ENCODE data around the gene FNBP1. TPM values are rescaled to one million over a fixed set of nuclear protein-coding genes. Genes with fewer than 3 reads are reported as not detected.

The FNBP1 gene
- total and polyA plus RNA-seq, 2 donors (not counting 1 experiment from before 2014, with no cell fraction given) = 42.9 to 318 TPM

DNA sequence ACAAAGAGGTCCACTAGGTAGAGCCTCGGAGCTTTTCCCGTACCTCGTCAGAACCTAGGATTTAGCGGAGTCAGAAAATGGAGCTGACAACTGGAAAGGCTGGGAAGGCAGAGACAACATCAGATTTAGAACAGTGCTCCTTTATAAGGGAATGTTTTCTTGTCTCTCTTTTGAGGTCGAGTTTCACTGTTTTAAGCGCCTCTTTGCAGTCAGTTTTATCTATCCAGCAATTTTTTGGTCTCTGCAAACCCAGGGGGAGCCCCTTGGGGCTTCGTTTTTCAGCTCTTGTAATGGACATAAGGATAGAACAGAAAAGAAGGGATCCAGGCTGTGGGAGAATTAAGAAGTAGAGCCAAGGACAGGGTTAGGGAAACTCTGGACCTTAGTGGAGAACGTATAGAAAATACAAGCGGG lies 80.5 kb downstream of the FNBP1 start:
- no peak for DNase-seq
- H3K27me3 Mint-ChIP-seq = no peaks in the 10 kb centered on the region

DNA sequence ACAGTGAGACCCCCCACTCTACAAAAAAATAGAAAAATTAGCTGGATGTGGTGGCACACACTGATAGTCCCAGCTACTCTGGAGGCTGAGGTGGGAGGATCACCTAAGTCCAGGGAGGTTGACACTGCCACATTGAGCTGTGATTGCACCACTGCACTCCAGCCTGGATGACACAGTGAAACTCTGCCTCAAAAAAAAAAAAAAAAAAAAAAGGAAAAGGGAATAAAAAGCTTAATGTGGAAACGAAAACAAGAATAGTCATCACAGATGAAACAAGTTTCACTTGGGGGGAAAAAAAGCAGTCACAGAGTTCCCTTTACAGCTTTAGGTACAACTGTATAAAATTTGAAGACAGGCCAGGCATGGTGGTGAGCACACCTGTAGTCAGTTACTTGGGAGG lies 84.2 kb downstream of the FNBP1 start:
- Histone ChIP-seq H3K79me2 (ENCODE audit: control insufficient read depth, insufficient read depth, low read length) (peaks cover 84% of the 10 kb centered on the region), H3K9ac (ENCODE audit: low read length) (no peak overlapping the region), H3K27me3 (replicated peaks in 1 of 4; ENCODE audit: control extremely low read depth in 1 of 4, control insufficient read depth in 3 of 4, insufficient read depth in 4 of 4, low read length in 3 of 4) (no peaks in the 10 kb centered on the region), H2AFZ (ENCODE audit: insufficient read depth, low read depth, low read length, poor library complexity, severe bottlenecking) (no peak overlapping the region), H3K4me1 (ENCODE audit: control insufficient read depth in 2 of 2, insufficient read depth in 2 of 2, low read length in 2 of 2) (peaks cover 27 to 35% of the 10 kb centered on the region in 2 donors), H3K4me3 (ENCODE audit: control extremely low read depth in 1 of 5, extremely low read depth in 1 of 5, insufficient read depth in 1 of 5, low read depth in 2 of 5, low read length in 4 of 5) (no peak overlapping the region), H3K27ac (ENCODE audit: low read length in 2 of 2) (peak overlapping the region in 1 of 2 donors; percentile 56), H3K36me3 (replicated peaks in 1 of 2; ENCODE audit: control extremely low read depth in 1 of 2, control insufficient read depth in 1 of 2, extremely low read depth in 1 of 2, insufficient read depth in 2 of 2, low read length in 1 of 2) (peaks cover 5 to 43% of the 10 kb centered on the region in 2 experiments), H3K9me3 (ENCODE audit: control extremely low read depth in 1 of 3, control insufficient read depth in 2 of 3, insufficient read depth in 1 of 3, low read length in 2 of 3) (no peaks in the 10 kb centered on the region), H4K20me1 (ENCODE audit: control insufficient read depth, insufficient read depth, low read length, poor library complexity, severe bottlenecking) (peaks cover 6% of the 10 kb centered on the region), H3K4me2 (replicated peaks; ENCODE audit: low read depth, low read length, poor library complexity, severe bottlenecking) (no peak overlapping the region)
- H3K27ac Mint-ChIP-seq = peak overlapping the region; percentile 20
- POLR2A ChIA-PET = no interaction called here
- H3K4me3 Mint-ChIP-seq = no peak overlapping the region
- intact Hi-C loops (cut with micrococcal nuclease) = no loop called here
- no peaks in the 10 kb centered on the region for H3K9me3 Mint-ChIP-seq (ENCODE audit: insufficient read depth)
- no CpG with 5 or more reads among the region's 1 CpG for WGBS (ENCODE audit: insufficient coverage)
- CTCF ChIA-PET = interaction anchor here (0.7 to 1.4 kb wide), 3 partner anchors 13 to 73 kb away, joined by 3 to 5 read pairs (median 4); no protein-coding TSS in a partner anchor
- ATAC-seq (ENCODE audit: low read depth) = no peak
- no peaks in the 10 kb centered on the region for H3K27me3 Mint-ChIP-seq
- DNase-seq = no peak
- TF ChIP-seq, protein P1, sequence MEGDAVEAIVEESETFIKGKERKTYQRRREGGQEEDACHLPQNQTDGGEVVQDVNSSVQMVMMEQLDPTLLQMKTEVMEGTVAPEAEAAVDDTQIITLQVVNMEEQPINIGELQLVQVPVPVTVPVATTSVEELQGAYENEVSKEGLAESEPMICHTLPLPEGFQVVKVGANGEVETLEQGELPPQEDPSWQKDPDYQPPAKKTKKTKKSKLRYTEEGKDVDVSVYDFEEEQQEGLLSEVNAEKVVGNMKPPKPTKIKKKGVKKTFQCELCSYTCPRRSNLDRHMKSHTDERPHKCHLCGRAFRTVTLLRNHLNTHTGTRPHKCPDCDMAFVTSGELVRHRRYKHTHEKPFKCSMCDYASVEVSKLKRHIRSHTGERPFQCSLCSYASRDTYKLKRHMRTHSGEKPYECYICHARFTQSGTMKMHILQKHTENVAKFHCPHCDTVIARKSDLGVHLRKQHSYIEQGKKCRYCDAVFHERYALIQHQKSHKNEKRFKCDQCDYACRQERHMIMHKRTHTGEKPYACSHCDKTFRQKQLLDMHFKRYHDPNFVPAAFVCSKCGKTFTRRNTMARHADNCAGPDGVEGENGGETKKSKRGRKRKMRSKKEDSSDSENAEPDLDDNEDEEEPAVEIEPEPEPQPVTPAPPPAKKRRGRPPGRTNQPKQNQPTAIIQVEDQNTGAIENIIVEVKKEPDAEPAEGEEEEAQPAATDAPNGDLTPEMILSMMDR (IDR thresholded peaks at IDR 0.05) = no peak
- no peak for TF ChIP-seq EZH2 (IDR thresholded peaks at IDR 0.05; ENCODE audit: borderline replicate concordance, insufficient read depth, low read depth, low read length, poor library complexity, severe bottlenecking)
- peaks cover 54% of the 10 kb centered on the region for H3K4me1 Mint-ChIP-seq

More for the DNA sequence above, 80.5 kb downstream of the FNBP1 start:
- Histone ChIP-seq H3K36me3 (replicated peaks in 1 of 2; ENCODE audit: control extremely low read depth in 1 of 2, control insufficient read depth in 1 of 2, extremely low read depth in 1 of 2, insufficient read depth in 2 of 2, low read length in 1 of 2) (peaks cover 4 to 43% of the 10 kb centered on the region in 2 experiments), H3K9ac (ENCODE audit: low read length) (peak overlapping the region; percentile 71), H4K20me1 (ENCODE audit: control insufficient read depth, insufficient read depth, low read length, poor library complexity, severe bottlenecking) (no peaks in the 10 kb centered on the region), H3K4me3 (ENCODE audit: control extremely low read depth in 1 of 5, extremely low read depth in 1 of 5, insufficient read depth in 1 of 5, low read depth in 2 of 5, low read length in 4 of 5) (peak overlapping the region; percentile 43 to 81 (median 58)), H3K79me2 (ENCODE audit: control insufficient read depth, insufficient read depth, low read length) (peaks cover 91% of the 10 kb centered on the region), H3K9me3 (ENCODE audit: control extremely low read depth in 1 of 3, control insufficient read depth in 2 of 3, insufficient read depth in 1 of 3, low read length in 2 of 3) (no peaks in the 10 kb centered on the region), H3K27me3 (replicated peaks in 1 of 4; ENCODE audit: control extremely low read depth in 1 of 4, control insufficient read depth in 3 of 4, insufficient read depth in 4 of 4, low read length in 3 of 4) (no peaks in the 10 kb centered on the region), H3K27ac (ENCODE audit: low read length in 2 of 2) (peak overlapping the region; percentile 93 to 96), H3K4me1 (ENCODE audit: control insufficient read depth in 2 of 2, insufficient read depth in 2 of 2, low read length in 2 of 2) (peaks cover 30 to 35% of the 10 kb centered on the region in 2 donors), H2AFZ (ENCODE audit: insufficient read depth, low read depth, low read length, poor library complexity, severe bottlenecking) (peak overlapping the region; percentile 27), H3K4me2 (replicated peaks; ENCODE audit: low read depth, low read length, poor library complexity, severe bottlenecking) (peak overlapping the region; percentile 78)
- intact Hi-C loops (cut with micrococcal nuclease) = loop anchor here (2.0 kb wide), 2 partner anchors 26 to 78 kb away; no protein-coding TSS in a partner anchor
- POLR2A ChIA-PET = interaction anchor here (0.6 to 2.3 kb wide), 8 partner anchors 13 to 896 kb away, joined by 3 to 11 read pairs (median 4); partner anchors contain the start of gene GPR107
- TF ChIP-seq EZH2 (IDR thresholded peaks at IDR 0.05; ENCODE audit: borderline replicate concordance, insufficient read depth, low read depth, low read length, poor library complexity, severe bottlenecking) = no peak
- TF ChIP-seq, protein P1 (IDR thresholded peaks at IDR 0.05) = no peak
- CTCF ChIA-PET = interaction anchor here (0.8 to 4.3 kb wide), 7 partner anchors 15 to 82 kb away, joined by 3 to 28 read pairs (median 5); no protein-coding TSS in a partner anchor
- ATAC-seq (ENCODE audit: low read depth) = no peak
- H3K4me3 Mint-ChIP-seq = peak overlapping the region; percentile 83
- WGBS (ENCODE audit: insufficient coverage) = 45% methylated on average over 3 of the region's 9 CpGs
- H3K27ac Mint-ChIP-seq = peak overlapping the region; percentile 93
- H3K9me3 Mint-ChIP-seq (ENCODE audit: insufficient read depth) = no peaks in the 10 kb centered on the region
- H3K4me1 Mint-ChIP-seq = peaks cover 63% of the 10 kb centered on the region

Measured in B cell (primary cell).